ENCODE results near the gene BRIX1. TPM values are rescaled to one million over a fixed set of nuclear protein-coding genes. Genes with fewer than 3 reads are reported as not detected.

The BRIX1 gene
- total and polyA plus RNA-seq, 2 donors from 2014 or later = 22.9 to 23.1 TPM

Other genes starting within 250 kb of the BRIX1 start
- gene TTC23L, start 76.5 kb upstream of the BRIX1 start, total RNA-seq = 1.7 TPM
- gene TTC23L, start 76.5 kb upstream of the BRIX1 start, polyA plus RNA-seq (ENCODE audit: insufficient read depth, low read depth, low replicate concordance) = 0.39 TPM
- gene RAD1, start 207 bp upstream of the BRIX1 start, total RNA-seq = 14.8 TPM
- 15.3 TPM for gene RAD1, start 207 bp upstream of the BRIX1 start, polyA plus RNA-seq (ENCODE audit: insufficient read depth, low read depth, low replicate concordance)
- gene DNAJC21, start 13.8 kb downstream of the BRIX1 start, total RNA-seq = 45.0 TPM
- 24.5 TPM for gene DNAJC21, start 13.8 kb downstream of the BRIX1 start, polyA plus RNA-seq (ENCODE audit: insufficient read depth, low read depth, low replicate concordance)
- 8.0 TPM for gene AGXT2, start 132.2 kb downstream of the BRIX1 start, total RNA-seq
- 215 TPM for gene AGXT2, start 132.2 kb downstream of the BRIX1 start, polyA plus RNA-seq (ENCODE audit: insufficient read depth, low read depth, low replicate concordance)